WTC11 (cell line): ENCODE measurements around the gene TOMM7. TPM values are rescaled to one million over a fixed set of nuclear protein-coding genes. Genes with fewer than 3 reads are reported as not detected.

Experiments used
- ATAC-seq: fragments of 200-7000 bp; cut with Tn5 transposase; 2 replicates; pipeline ENCODE4 v1.10.0; 2021; ENCODE audit warnings: mild to moderate bottlenecking, moderate library complexity
- CTCF ChIA-PET: fragments of 300-600 bp; sonication (Branson Sonifier 250); formaldehyde crosslinking; loops from one replicate; lab custom pipeline; 2021; ENCODE audit warnings: antibody characterized with exemption; lab: Charles Lee
- POLR2A ChIA-PET: fragments of 350-600 bp; sonication (Branson Sonifier 250); formaldehyde crosslinking; loops from one replicate; lab custom pipeline; 2021; ENCODE audit warnings: antibody characterized with exemption; lab: Charles Lee
- DNase-seq: peaks from one replicate; pipeline ENCODE4 v3.0.0; 2021; ENCODE audit warnings: low spot score
- H3K27ac Mint-ChIP-seq: 2 replicates; pipeline ENCODE4 v1.8.0; 2021; ENCODE audit warnings: mixed read lengths
- H3K27me3 Mint-ChIP-seq: 2 replicates; pipeline ENCODE4 v1.8.0; 2021; ENCODE audit warnings: low read depth, mild to moderate bottlenecking, moderate library complexity, mixed read lengths
- H3K36me3 Mint-ChIP-seq: 2 replicates; pipeline ENCODE4 v1.8.0; 2021; ENCODE audit warnings: mixed read lengths
- H3K4me1 Mint-ChIP-seq: 2 replicates; pipeline ENCODE4 v1.8.0; 2022; ENCODE audit warnings: mixed read lengths
- H3K4me3 Mint-ChIP-seq: 2 replicates; pipeline ENCODE4 v1.8.0; 2021; ENCODE audit warnings: mild to moderate bottlenecking, moderate library complexity, mixed read lengths
- H3K9me3 Mint-ChIP-seq: 2 replicates; pipeline ENCODE4 v1.8.0; 2021; ENCODE audit warnings: mixed read lengths
- AR ChIP-seq: fragments of 250-450 bp; sonication (Bioruptor Pico); IDR thresholded peaks from 2 replicates; pipeline ENCODE4 v1.9.0; 2021; ENCODE audit warnings: mild to moderate bottlenecking
- CBFB ChIP-seq: sonication (generic); formaldehyde crosslinking; IDR thresholded peaks from 2 replicates; pipeline ENCODE4 v1.8.1; 2022; ENCODE audit warnings: mild to moderate bottlenecking, low read depth, missing genetic modification reagents
- ELF4 ChIP-seq: sonication (generic); formaldehyde crosslinking; IDR thresholded peaks from 2 replicates; pipeline ENCODE4 v1.8.1; 2022; ENCODE audit warnings: low read depth, mild to moderate bottlenecking, moderate library complexity, missing genetic modification reagents
- ETV6 ChIP-seq: sonication (generic); formaldehyde crosslinking; IDR thresholded peaks from 2 replicates; pipeline ENCODE4 v1.8.1; 2022; ENCODE audit warnings: mild to moderate bottlenecking, missing genetic modification reagents
- FOXJ3 ChIP-seq: sonication (generic); formaldehyde crosslinking; IDR thresholded peaks from 2 replicates; pipeline ENCODE4 v1.9.0; 2021; ENCODE audit warnings: missing genetic modification reagents, mild to moderate bottlenecking, borderline replicate concordance
- JAZF1 ChIP-seq: fragments of 250-450 bp; sonication (Bioruptor Pico); IDR thresholded peaks from 2 replicates; pipeline ENCODE4 v1.9.0; 2021; ENCODE audit warnings: moderate library complexity, mild to moderate bottlenecking, inconsistent platforms
- KAT7 ChIP-seq: sonication (generic); formaldehyde crosslinking; IDR thresholded peaks from 2 replicates; pipeline ENCODE4 v1.8.1; 2023; ENCODE audit warnings: missing genetic modification reagents, mild to moderate bottlenecking, borderline replicate concordance
- MLX ChIP-seq: sonication (generic); formaldehyde crosslinking; IDR thresholded peaks from 2 replicates; pipeline ENCODE4 v1.8.1; 2023; ENCODE audit warnings: mild to moderate bottlenecking, missing genetic modification reagents, moderate library complexity
- NFE2L1 ChIP-seq: sonication (generic); formaldehyde crosslinking; IDR thresholded peaks from 2 replicates; pipeline ENCODE4 v1.8.1; 2023; ENCODE audit warnings: missing genetic modification reagents
- NFYB ChIP-seq: sonication (generic); formaldehyde crosslinking; conservative IDR thresholded peaks from 2 replicates; pipeline ENCODE4 v1.8.0; 2022; ENCODE audit warnings: low read depth, missing genetic modification reagents
- NR1H2 ChIP-seq: sonication (generic); formaldehyde crosslinking; IDR thresholded peaks from 2 replicates; pipeline ENCODE4 v1.9.0; 2021; ENCODE audit warnings: mild to moderate bottlenecking, moderate library complexity, missing genetic modification reagents
- NR2C2 ChIP-seq: sonication (generic); formaldehyde crosslinking; IDR thresholded peaks from 2 replicates; pipeline ENCODE4 v1.8.0; 2022; ENCODE audit warnings: mild to moderate bottlenecking, missing genetic modification reagents
- SMAD4 ChIP-seq: sonication (generic); formaldehyde crosslinking; IDR thresholded peaks from 2 replicates; pipeline ENCODE4 v1.8.0; 2022; ENCODE audit warnings: mild to moderate bottlenecking, missing genetic modification reagents
- ZBTB43 ChIP-seq: sonication (generic); formaldehyde crosslinking; IDR thresholded peaks from 2 replicates; pipeline ENCODE4 v1.8.1; 2023; ENCODE audit warnings: mild to moderate bottlenecking, missing genetic modification reagents
- ZNF138 ChIP-seq: sonication (generic); formaldehyde crosslinking; conservative IDR thresholded peaks from 2 replicates; pipeline ENCODE4 v1.8.1; 2022; ENCODE audit warnings: mild to moderate bottlenecking, moderate library complexity, missing genetic modification reagents
- ZNF263 ChIP-seq: sonication (generic); formaldehyde crosslinking; IDR thresholded peaks from 2 replicates; pipeline ENCODE4 v1.8.1; 2022; ENCODE audit warnings: low read depth, mild to moderate bottlenecking, moderate library complexity, missing genetic modification reagents
- ZNF423 ChIP-seq: fragments of 250-450 bp; sonication (Bioruptor Pico); IDR thresholded peaks from 2 replicates; pipeline ENCODE4 v2.1.2; 2022; ENCODE audit warnings: mild to moderate bottlenecking, moderate library complexity
- ZNF512 ChIP-seq: sonication (generic); formaldehyde crosslinking; IDR thresholded peaks from 2 replicates; pipeline ENCODE4 v1.8.1; 2022; ENCODE audit warnings: missing genetic modification reagents, borderline replicate concordance
- ZSCAN18 ChIP-seq: fragments of 250-450 bp; sonication (Bioruptor Pico); IDR thresholded peaks from 2 replicates; pipeline ENCODE4 v2.1.2; 2022; ENCODE audit warnings: mild to moderate bottlenecking, moderate library complexity
- total RNA-seq: library from RNA; stranded (reverse); gene quantifications from 3 replicates; pipeline ENCODE4 v1.2.3, GENCODE V29; 2021
- TF ChIP-seq, protein P1 (sequence below): fragments of 250-450 bp; sonication (Bioruptor Pico); IDR thresholded peaks from 2 replicates; pipeline ENCODE4 v1.9.0; 2021; ENCODE audit warnings: moderate library complexity, mild to moderate bottlenecking, inconsistent platforms, borderline replicate concordance
- TF ChIP-seq, protein P2 (sequence below): sonication (generic); formaldehyde crosslinking; IDR thresholded peaks from 2 replicates; pipeline ENCODE4 v1.8.1; 2022; ENCODE audit warnings: mild to moderate bottlenecking, missing genetic modification reagents, moderate library complexity, borderline replicate concordance
- TF ChIP-seq, protein P3 (sequence below): sonication (generic); formaldehyde crosslinking; IDR thresholded peaks from 2 replicates; pipeline ENCODE4 v1.8.0; 2023; ENCODE audit warnings: missing genetic modification reagents
- TF ChIP-seq, protein P4 (sequence below): sonication (generic); formaldehyde crosslinking; IDR thresholded peaks from 2 replicates; pipeline ENCODE4 v1.8.1; 2022; ENCODE audit warnings: mild to moderate bottlenecking, moderate library complexity, missing genetic modification reagents

Gene TOMM7
- total RNA-seq, 1 experiment from 2014 or later, result 500 TPM

DNA sequence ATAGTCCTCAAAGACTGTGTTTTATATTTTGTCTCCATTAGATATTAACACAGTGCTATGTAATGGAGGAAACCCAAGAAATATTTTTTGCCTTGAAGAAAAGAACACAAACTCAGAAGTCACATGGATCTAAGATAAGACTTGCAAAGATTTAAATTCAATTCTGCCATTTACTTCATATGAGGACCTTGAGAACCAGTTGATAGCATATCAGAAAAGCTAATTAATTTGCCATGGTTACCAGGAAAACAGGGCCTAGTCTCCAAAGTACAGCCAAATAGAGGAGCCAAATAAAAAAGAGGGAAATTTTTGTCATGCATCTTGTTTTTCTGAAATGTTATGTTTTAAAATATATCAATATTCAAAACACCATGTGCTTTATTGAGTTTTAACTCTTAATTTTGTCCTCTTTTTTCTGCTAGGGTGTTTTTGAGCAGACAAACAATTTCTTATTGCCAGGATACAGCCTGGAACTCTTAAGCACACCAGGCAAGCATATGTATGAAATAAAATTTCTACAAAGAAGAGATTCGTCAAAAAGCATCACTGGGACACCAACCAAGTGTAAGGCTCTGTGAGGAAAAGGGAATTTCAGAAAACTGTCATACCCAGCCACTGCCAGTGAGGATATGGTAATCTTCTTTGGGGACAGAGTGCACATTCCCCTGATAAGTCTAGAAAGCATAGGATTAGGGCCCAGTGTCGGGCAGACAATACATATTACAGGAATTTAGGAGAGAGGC is 10.6 kb upstream of the TOMM7 start:
- POLR2A ChIA-PET, result no interaction called here
- peaks cover 21% of the 10 kb centered on the region for H3K4me1 Mint-ChIP-seq
- H3K27ac Mint-ChIP-seq, result peak overlapping the region; percentile 58; the same call in 1 of the 2 replicates
- no peak overlapping the region for H3K4me3 Mint-ChIP-seq
- CTCF ChIA-PET, result interaction anchor here (1.6 kb wide), 1 partner anchor 11 kb away, joined by 3 read pairs; the partner anchor contains the start of gene TOMM7
- no peak for ATAC-seq
- H3K27me3 Mint-ChIP-seq, result no peaks in the 10 kb centered on the region
- no peaks in the 10 kb centered on the region for H3K9me3 Mint-ChIP-seq
- no peaks in the 10 kb centered on the region for H3K36me3 Mint-ChIP-seq
- TF ChIP-seq CBFB (no peak), ZNF512 (CRISPR knock-in tag) (no peak), SMAD4 (CRISPR knock-in tag) (no peak), KAT7 (CRISPR knock-in tag) (no peak), ETV6 (CRISPR knock-in tag) (no peak), ELF4 (CRISPR knock-in tag) (no peak), NFYB (CRISPR knock-in tag) (no peak), NR2C2 (CRISPR knock-in tag) (no peak), JAZF1 (CRISPR knock-in tag) (no peak), ZNF263 (no peak), ZNF138 (CRISPR knock-in tag) (no peak), AR (CRISPR knock-in tag) (no peak)
- TF ChIP-seq, protein P1, sequence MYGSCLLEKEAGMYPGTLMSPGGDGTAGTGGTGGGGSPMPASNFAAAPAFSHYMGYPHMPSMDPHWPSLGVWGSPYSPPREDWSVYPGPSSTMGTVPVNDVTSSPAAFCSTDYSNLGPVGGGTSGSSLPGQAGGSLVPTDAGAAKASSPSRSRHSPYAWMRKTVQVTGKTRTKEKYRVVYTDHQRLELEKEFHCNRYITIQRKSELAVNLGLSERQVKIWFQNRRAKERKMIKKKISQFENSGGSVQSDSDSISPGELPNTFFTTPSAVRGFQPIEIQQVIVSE (CRISPR knock-in tag), result no peak
- TF ChIP-seq, protein P2, sequence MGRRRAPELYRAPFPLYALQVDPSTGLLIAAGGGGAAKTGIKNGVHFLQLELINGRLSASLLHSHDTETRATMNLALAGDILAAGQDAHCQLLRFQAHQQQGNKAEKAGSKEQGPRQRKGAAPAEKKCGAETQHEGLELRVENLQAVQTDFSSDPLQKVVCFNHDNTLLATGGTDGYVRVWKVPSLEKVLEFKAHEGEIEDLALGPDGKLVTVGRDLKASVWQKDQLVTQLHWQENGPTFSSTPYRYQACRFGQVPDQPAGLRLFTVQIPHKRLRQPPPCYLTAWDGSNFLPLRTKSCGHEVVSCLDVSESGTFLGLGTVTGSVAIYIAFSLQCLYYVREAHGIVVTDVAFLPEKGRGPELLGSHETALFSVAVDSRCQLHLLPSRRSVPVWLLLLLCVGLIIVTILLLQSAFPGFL (CRISPR knock-in tag), result no peak
- TF ChIP-seq, protein P3, sequence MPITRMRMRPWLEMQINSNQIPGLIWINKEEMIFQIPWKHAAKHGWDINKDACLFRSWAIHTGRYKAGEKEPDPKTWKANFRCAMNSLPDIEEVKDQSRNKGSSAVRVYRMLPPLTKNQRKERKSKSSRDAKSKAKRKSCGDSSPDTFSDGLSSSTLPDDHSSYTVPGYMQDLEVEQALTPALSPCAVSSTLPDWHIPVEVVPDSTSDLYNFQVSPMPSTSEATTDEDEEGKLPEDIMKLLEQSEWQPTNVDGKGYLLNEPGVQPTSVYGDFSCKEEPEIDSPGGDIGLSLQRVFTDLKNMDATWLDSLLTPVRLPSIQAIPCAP, result no peak
- no peak for DNase-seq

DNA sequence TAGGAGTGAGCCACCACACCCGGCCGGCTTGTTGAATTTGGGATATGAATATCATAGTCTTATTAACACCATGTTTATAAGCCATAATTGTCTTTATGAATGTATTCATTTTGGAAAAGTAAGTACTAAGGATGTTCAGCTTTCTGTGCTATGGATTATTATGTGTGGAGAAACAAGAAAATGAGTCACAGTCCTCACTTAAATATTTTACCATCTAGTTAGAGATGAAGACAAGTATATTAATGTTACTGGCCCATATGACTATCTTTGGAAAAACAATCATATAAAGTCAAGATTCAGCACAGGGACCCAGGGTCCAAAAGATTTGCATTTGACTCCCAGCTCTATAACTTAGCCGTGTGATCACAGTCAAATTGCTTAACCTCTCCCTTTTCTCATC is 9.8 kb upstream of the TOMM7 start:
- no peak overlapping the region for H3K4me3 Mint-ChIP-seq
- TF ChIP-seq ZSCAN18 (CRISPR knock-in tag) (no peak), NFE2L1 (no peak), ZNF423 (CRISPR knock-in tag) (no peak), MLX (CRISPR knock-in tag) (no peak), ZBTB43 (CRISPR knock-in tag) (no peak), FOXJ3 (CRISPR knock-in tag) (no peak), ELF4 (CRISPR knock-in tag) (no peak), NR1H2 (CRISPR knock-in tag) (no peak)
- TF ChIP-seq, protein P4, sequence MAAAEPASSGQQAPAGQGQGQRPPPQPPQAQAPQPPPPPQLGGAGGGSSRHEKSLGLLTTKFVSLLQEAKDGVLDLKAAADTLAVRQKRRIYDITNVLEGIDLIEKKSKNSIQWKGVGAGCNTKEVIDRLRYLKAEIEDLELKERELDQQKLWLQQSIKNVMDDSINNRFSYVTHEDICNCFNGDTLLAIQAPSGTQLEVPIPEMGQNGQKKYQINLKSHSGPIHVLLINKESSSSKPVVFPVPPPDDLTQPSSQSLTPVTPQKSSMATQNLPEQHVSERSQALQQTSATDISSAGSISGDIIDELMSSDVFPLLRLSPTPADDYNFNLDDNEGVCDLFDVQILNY (CRISPR knock-in tag), result no peak
- ATAC-seq (no peak), DNase-seq (no peak)
- H3K27ac Mint-ChIP-seq, result no peak overlapping the region
- H3K27me3 Mint-ChIP-seq, result no peaks in the 10 kb centered on the region
- peaks cover 16% of the 10 kb centered on the region for H3K4me1 Mint-ChIP-seq
- POLR2A ChIA-PET, result no interaction called here
- CTCF ChIA-PET, result interaction anchor here (1.6 kb wide), 1 partner anchor 10 kb away, joined by 3 read pairs; the partner anchor contains the start of gene TOMM7
- no peaks in the 10 kb centered on the region for H3K36me3 Mint-ChIP-seq
- no peaks in the 10 kb centered on the region for H3K9me3 Mint-ChIP-seq
